Activated CD4-positive, alpha-beta T cell treated with anti-CD3 and anti-CD28 coated beads for 4 hours (primary cell): Measurements from ENCODE around the gene SLC22A23.

Experiments used
- DNase-seq, 2 donors: peaks; one replicate each; pipeline ENCODE4 v3.0.0-alpha.2; 2020

Gene SLC22A23

GRCh38 chr6:3468585-3468984 lies 11.7 kb upstream of the SLC22A23 start:
- no peak for DNase-seq

- no peak for DNase-seq
Measured at GRCh38 chr6:3467996-3468395, 11.1 kb upstream of the SLC22A23 start.

GRCh38 chr6:3466488-3467219 lies 9.8 kb upstream of the SLC22A23 start:
- DNase-seq, result no peak

GRCh38 chr6:3460253-3460652 lies 3.4 kb upstream of the SLC22A23 start:
- no peak for DNase-seq

- no peak for DNase-seq
Measured at GRCh38 chr6:3458706-3459421, 2.0 kb upstream of the SLC22A23 start.

GRCh38 chr6:3457710-3458602 lies 1.1 kb upstream of the SLC22A23 start:
- DNase-seq, result peak in 1 of 2 donors; percentile 22

- no peak for DNase-seq
Measured at GRCh38 chr6:3456395-3456897, 404 bp downstream of the SLC22A23 start.

GRCh38 chr6:3455569-3456394 lies 1.1 kb downstream of the SLC22A23 start:
- DNase-seq, result no peak

- peak; percentile 36 to 45 for DNase-seq
Measured at GRCh38 chr6:3455147-3455568, 1.7 kb downstream of the SLC22A23 start.

- no peak for DNase-seq
Measured at GRCh38 chr6:3454273-3455010, 2.4 kb downstream of the SLC22A23 start.

GRCh38 chr6:3453413-3454272 lies 3.2 kb downstream of the SLC22A23 start:
- DNase-seq, result no peak

- no peak for DNase-seq
Measured at GRCh38 chr6:3451498-3451897, 5.4 kb downstream of the SLC22A23 start.

- no peak for DNase-seq
Measured at GRCh38 chr6:3450888-3451287, 6.0 kb downstream of the SLC22A23 start.

- no peak for DNase-seq
Measured at GRCh38 chr6:3449750-3450305, 7.0 kb downstream of the SLC22A23 start.

- no peak for DNase-seq
Measured at GRCh38 chr6:3449321-3449720, 7.5 kb downstream of the SLC22A23 start.

GRCh38 chr6:3447005-3447404 lies 9.8 kb downstream of the SLC22A23 start:
- no peak for DNase-seq

GRCh38 chr6:3446184-3446583 lies 10.7 kb downstream of the SLC22A23 start:
- DNase-seq, result no peak

- DNase-seq, result no peak
Measured at GRCh38 chr6:3444276-3445088, 12.4 kb downstream of the SLC22A23 start.

- DNase-seq, result no peak
Measured at GRCh38 chr6:3443221-3443515, 13.7 kb downstream of the SLC22A23 start.
